H1 (cell line): Measurements from ENCODE around the gene VIM.

Experiments
- BRCA1 ChIP-seq: IDR thresholded peaks from 2 replicates; pipeline ENCODE4 v1.6.1; 2012; ENCODE audit warnings: low read depth, low read length, improper control_type of control experiment
- CREB1 ChIP-seq: IDR thresholded peaks from 2 replicates; pipeline ENCODE4 v1.6.1; 2012; ENCODE audit warnings: inconsistent platforms
- EZH2 ChIP-seq: fragments of 200-600 bp; sonication (generic); IDR thresholded peaks from 2 replicates; pipeline ENCODE4 v1.7.1; 2012; ENCODE audit warnings: low read depth, mild to moderate bottlenecking, moderate library complexity, low read length, inconsistent platforms; ENCODE audit not compliant: severe bottlenecking
- HDAC2 ChIP-seq, 2 experiments: fragments of 300-600 bp in 1 of 2; sonication (generic) in 1 of 2; IDR thresholded peaks; 2 replicates each; pipeline ENCODE4 v1.6.1; 2011 to 2012; ENCODE audit warnings: low read depth in 2 of 2, low read length in 2 of 2, mild to moderate bottlenecking in 2 of 2, moderate library complexity in 2 of 2, borderline replicate concordance in 1 of 2, inconsistent platforms in 1 of 2
- POLR2AphosphoS5 ChIP-seq: IDR thresholded peaks from 2 replicates; pipeline ENCODE4 v1.6.1; 2011; ENCODE audit warnings: low read depth, low read length
- RXRA ChIP-seq: IDR thresholded peaks from 2 replicates; pipeline ENCODE4 v1.6.1; 2011; ENCODE audit warnings: low read depth, mild to moderate bottlenecking, low read length, moderate library complexity; ENCODE audit not compliant: insufficient read depth
- SP2 ChIP-seq: IDR thresholded peaks from 2 replicates; pipeline ENCODE4 v1.6.1; 2012; ENCODE audit warnings: mild to moderate bottlenecking, low read length, inconsistent platforms
- TAF7 ChIP-seq: optimal IDR thresholded peaks from 2 replicates; pipeline ENCODE3; 2011; ENCODE audit warnings: low read depth, mild to moderate bottlenecking, inconsistent platforms, low read length, moderate library complexity, borderline replicate concordance
- TCF12 ChIP-seq: IDR thresholded peaks from 2 replicates; pipeline ENCODE4 v1.6.1; 2011; ENCODE audit warnings: low read depth, mild to moderate bottlenecking, low read length
- YY1 ChIP-seq: IDR thresholded peaks from 2 replicates; pipeline ENCODE4 v1.6.1; 2011; ENCODE audit warnings: low read depth, mild to moderate bottlenecking, low read length
- TF ChIP-seq, protein P1 (sequence below), 3 experiments: IDR thresholded peaks; 1 replicate in 2 of 3; 2 replicates in 1 of 3; pipeline versions ENCODE4 v1.5.1 to v1.6.1; 2011; ENCODE audit warnings: low read length in 3 of 3, mild to moderate bottlenecking in 3 of 3, inconsistent platforms in 2 of 3, low read depth in 1 of 3, moderate library complexity in 1 of 3; ENCODE audit not compliant: insufficient read depth in 1 of 3; ENCODE audit errors: control extremely low read depth in 1 of 3

DNA sequence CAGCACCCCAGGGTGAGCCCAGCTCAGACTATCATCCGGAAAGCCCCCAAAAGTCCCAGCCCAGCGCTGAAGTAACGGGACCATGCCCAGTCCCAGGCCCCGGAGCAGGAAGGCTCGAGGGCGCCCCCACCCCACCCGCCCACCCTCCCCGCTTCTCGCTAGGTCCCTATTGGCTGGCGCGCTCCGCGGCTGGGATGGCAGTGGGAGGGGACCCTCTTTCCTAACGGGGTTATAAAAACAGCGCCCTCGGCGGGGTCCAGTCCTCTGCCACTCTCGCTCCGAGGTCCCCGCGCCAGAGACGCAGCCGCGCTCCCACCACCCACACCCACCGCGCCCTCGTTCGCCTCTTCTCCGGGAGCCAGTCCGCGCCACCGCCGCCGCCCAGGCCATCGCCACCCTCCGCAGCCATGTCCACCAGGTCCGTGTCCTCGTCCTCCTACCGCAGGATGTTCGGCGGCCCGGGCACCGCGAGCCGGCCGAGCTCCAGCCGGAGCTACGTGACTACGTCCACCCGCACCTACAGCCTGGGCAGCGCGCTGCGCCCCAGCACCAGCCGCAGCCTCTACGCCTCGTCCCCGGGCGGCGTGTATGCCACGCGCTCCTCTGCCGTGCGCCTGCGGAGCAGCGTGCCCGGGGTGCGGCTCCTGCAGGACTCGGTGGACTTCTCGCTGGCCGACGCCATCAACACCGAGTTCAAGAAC lies 1.1 kb downstream of the VIM start:
- TF ChIP-seq, protein P1, sequence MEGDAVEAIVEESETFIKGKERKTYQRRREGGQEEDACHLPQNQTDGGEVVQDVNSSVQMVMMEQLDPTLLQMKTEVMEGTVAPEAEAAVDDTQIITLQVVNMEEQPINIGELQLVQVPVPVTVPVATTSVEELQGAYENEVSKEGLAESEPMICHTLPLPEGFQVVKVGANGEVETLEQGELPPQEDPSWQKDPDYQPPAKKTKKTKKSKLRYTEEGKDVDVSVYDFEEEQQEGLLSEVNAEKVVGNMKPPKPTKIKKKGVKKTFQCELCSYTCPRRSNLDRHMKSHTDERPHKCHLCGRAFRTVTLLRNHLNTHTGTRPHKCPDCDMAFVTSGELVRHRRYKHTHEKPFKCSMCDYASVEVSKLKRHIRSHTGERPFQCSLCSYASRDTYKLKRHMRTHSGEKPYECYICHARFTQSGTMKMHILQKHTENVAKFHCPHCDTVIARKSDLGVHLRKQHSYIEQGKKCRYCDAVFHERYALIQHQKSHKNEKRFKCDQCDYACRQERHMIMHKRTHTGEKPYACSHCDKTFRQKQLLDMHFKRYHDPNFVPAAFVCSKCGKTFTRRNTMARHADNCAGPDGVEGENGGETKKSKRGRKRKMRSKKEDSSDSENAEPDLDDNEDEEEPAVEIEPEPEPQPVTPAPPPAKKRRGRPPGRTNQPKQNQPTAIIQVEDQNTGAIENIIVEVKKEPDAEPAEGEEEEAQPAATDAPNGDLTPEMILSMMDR (IDR thresholded peaks at IDR 0.05; ENCODE audit: control extremely low read depth in 1 of 3, insufficient read depth in 1 of 3, low read depth in 1 of 3, low read length in 3 of 3) = peak in 1 of 3 experiments; percentile 10; a peak in 1 of 4 replicates
- TF ChIP-seq TCF12 = no peak
- TF ChIP-seq YY1 = no peak
- no peak; a peak in 1 of 4 replicates for TF ChIP-seq HDAC2 (IDR thresholded peaks at IDR 0.05; ENCODE audit: borderline replicate concordance in 1 of 2, low read depth in 2 of 2, low read length in 2 of 2)
- TF ChIP-seq SP2 = no peak
- peak; percentile 54 for TF ChIP-seq TAF7
- TF ChIP-seq EZH2 = no peak
- peak; percentile 42; the same call in 1 of the 2 replicates for TF ChIP-seq POLR2AphosphoS5
- no peak for TF ChIP-seq BRCA1
- no peak for TF ChIP-seq CREB1
- no peak for TF ChIP-seq RXRA
